PFSK-1 (cell line): ENCODE data around the gene C19orf44.

ENCODE experiments used
- FOXP2 ChIP-seq: optimal IDR thresholded peaks from 2 replicates; pipeline ENCODE3; 2011; ENCODE audit warnings: borderline replicate concordance, control low read depth, inconsistent platforms; ENCODE audit not compliant: insufficient read depth; ENCODE audit errors: extremely low read length, extremely low read depth
- POLR2AphosphoS5 ChIP-seq: IDR thresholded peaks from 2 replicates; pipeline ENCODE4 v1.6.1; 2012; ENCODE audit warnings: low read depth, mild to moderate bottlenecking, control low read depth, low read length, moderate library complexity
- REST ChIP-seq, 2 experiments: IDR thresholded peaks; 2 replicates each; pipeline versions ENCODE4 v1.6.1 to v1.8.0; 2011 to 2012; ENCODE audit warnings: low read depth in 2 of 2, low read length in 2 of 2, control low read depth in 1 of 2, inconsistent platforms in 1 of 2, mild to moderate bottlenecking in 1 of 2, moderate library complexity in 1 of 2; ENCODE audit not compliant: insufficient read depth in 1 of 2
- SIN3A ChIP-seq: IDR thresholded peaks from 2 replicates; pipeline ENCODE4 v1.6.1; 2012; ENCODE audit warnings: mild to moderate bottlenecking, low read length, moderate library complexity, borderline replicate concordance; ENCODE audit not compliant: insufficient read depth
- TAF1 ChIP-seq: IDR thresholded peaks from 2 replicates; pipeline ENCODE4 v1.6.1; 2012; ENCODE audit warnings: low read length, control low read depth, borderline replicate concordance; ENCODE audit not compliant: insufficient read depth

- TF ChIP-seq SIN3A (no peak), POLR2AphosphoS5 (no peak), FOXP2 (no peak), REST (IDR thresholded peaks at IDR 0.05; ENCODE audit: insufficient read depth in 1 of 2, low read depth in 2 of 2, low read length in 2 of 2) (no peak), TAF1 (no peak)
Observed at GRCh38 chr19:16566702-16567101, 70.5 kb downstream of the C19orf44 start.
